Astrocyte (in vitro differentiated cells and primary cell): ENCODE measurements around the gene RCE1.

ENCODE experiments used
- EZH2 ChIP-seq: IDR thresholded peaks from 2 replicates; pipeline ENCODE4 v1.6.1; 2012; ENCODE audit warnings: mild to moderate bottlenecking, low read length, inconsistent platforms; ENCODE audit not compliant: insufficient read depth
- TF ChIP-seq, protein P1 (sequence below): IDR thresholded peaks from 2 replicates; pipeline ENCODE4 v1.5.1; 2011; ENCODE audit warnings: low read depth, mild to moderate bottlenecking, inconsistent platforms, low read length, moderate library complexity; ENCODE audit not compliant: insufficient read depth

DNA sequence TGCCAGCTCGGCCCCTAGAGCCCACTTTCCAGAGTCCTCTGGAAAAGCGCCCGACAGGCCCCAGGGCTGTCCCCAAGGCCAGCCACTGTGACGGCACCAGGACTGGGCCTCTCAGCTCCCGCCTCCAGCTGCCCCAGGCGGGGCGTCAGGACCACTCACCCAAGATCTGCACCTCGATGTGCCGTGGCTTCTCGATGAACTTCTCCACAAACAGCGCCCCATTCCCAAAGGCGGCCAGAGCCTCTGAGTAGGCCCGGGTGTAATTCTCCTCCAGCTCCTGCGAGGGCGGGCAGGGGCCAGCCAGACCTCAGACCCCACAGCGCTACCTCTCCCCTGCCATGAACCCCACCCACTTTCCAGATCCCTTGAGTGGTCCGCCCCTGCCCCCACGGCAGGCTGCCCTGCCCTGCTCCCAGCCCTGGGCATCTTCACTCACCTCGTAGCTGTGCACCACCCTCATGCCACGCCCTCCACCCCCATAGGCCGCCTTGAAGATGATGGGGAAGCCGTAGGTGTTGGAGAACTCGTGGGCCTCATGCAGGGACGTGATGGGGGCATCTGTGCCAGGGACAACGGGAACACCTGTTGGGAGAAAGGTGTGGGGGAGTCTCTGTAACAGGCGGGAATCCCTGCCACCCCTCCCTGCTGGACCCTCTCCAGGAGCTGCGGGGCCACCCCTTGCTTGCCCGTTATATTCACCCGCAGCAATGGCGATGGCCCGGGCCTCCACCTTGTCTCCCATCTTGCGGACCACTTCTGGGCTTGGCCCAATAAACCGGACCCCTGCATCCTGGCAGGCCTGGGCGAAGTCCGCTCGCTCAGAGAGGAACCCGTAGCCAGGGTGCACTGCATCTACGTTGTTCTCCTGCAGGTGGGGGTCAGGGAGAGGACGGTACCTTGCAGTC lies 27.6 kb downstream of the RCE1 start:
- no peak for TF ChIP-seq EZH2
- TF ChIP-seq, protein P1, sequence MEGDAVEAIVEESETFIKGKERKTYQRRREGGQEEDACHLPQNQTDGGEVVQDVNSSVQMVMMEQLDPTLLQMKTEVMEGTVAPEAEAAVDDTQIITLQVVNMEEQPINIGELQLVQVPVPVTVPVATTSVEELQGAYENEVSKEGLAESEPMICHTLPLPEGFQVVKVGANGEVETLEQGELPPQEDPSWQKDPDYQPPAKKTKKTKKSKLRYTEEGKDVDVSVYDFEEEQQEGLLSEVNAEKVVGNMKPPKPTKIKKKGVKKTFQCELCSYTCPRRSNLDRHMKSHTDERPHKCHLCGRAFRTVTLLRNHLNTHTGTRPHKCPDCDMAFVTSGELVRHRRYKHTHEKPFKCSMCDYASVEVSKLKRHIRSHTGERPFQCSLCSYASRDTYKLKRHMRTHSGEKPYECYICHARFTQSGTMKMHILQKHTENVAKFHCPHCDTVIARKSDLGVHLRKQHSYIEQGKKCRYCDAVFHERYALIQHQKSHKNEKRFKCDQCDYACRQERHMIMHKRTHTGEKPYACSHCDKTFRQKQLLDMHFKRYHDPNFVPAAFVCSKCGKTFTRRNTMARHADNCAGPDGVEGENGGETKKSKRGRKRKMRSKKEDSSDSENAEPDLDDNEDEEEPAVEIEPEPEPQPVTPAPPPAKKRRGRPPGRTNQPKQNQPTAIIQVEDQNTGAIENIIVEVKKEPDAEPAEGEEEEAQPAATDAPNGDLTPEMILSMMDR, result no peak
